Activated CD4-positive, CD25-positive, alpha-beta regulatory T cell treated with anti-CD3 and anti-CD28 coated beads, Interleukin-2, amount 50 U/mL, for 24 hours (primary cell): ENCODE data around the gene SLC25A36.
"Not testable (repeated sequence)": the region's sequence is repeated elsewhere in the genome, so short reads cannot be mapped to it uniquely, and the experiment has no call there.

Experiments
- ATAC-seq, 2 donors: fragments of 150-1000 bp; cut with Tn5 transposase; one replicate each; pipeline ENCODE4 v1.10.0; 2021; ENCODE audit warnings: mild to moderate bottlenecking in 1 of 2, moderate library complexity in 1 of 2

Gene SLC25A36

DNA sequence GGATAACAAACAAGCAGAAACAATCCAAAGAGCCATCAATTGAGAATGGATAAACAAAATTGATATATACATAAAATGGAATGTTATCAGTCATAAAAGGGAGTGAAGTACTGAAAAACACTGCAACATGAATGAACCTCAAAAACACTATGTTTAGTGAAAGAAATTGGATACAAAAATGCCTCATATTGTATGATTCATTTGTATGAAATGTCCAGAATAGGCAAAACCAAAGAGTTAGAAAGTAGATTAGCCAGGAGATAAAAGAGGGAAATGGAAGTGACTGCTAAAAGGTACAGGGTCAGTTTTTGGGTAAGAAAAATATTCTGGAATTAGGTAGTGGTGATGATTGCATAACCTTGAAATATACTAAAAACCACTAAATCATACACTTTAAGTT lies 9.8 kb upstream of the SLC25A36 start:
- no peak for ATAC-seq

DNA sequence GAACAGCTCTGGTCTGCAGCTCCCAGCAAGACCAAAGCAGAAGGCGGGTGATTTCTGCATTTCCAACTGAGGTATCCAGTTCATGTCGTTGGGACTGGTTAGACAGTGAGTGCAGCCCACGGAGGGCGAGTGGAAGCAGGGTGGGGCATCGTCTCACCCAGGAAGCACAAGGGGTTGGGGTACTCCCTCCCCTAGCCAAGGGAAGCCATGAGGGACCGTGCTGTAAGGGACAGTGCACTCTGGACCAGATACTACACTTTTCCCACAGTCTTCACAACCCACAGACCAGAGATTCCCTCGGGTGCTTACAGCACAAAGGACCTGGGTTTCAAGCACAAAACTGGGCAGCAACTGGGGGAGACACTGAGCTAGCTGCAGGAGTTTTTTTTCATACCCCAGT lies 8.5 kb upstream of the SLC25A36 start:
- ATAC-seq = no peak

DNA sequence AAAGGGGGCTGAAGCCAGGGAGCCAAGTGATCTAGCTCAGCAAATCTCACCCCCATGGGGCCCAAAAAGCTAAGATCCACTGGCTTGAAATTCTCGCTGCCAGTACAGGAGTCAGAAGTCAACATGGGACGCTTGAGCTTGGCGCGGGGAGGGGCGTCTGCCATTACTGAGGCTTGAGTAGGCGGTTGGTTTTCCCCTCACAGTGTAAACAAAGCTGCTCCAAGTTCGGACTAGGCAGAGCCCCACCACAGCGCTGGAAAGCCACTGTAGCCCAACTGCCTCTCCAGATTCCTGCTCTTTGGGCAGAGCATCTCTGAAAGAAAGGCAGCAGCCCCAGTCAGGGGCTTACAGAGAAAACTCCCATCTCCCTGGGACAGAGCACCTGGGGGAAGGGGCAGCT lies 8.1 kb upstream of the SLC25A36 start:
- ATAC-seq = no peak

DNA sequence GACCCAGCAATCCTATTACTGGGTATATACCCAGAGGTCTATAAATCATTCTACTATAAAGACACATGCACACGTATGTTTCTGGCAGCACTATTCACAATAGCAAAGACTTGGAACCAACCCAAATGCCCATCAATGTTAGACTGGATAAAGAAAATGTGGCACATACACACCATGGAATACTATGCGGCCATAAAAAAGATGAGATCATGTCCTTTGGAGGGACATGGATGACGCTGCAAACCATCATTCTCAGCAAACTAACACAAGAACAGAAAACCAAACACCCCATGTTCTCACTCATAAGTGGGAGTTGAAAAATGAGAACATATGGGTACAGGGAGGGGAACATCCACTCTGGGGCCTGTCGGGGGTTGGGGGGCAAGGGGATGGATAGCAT lies 2.3 kb upstream of the SLC25A36 start:
- ATAC-seq = not testable (repeated sequence)

DNA sequence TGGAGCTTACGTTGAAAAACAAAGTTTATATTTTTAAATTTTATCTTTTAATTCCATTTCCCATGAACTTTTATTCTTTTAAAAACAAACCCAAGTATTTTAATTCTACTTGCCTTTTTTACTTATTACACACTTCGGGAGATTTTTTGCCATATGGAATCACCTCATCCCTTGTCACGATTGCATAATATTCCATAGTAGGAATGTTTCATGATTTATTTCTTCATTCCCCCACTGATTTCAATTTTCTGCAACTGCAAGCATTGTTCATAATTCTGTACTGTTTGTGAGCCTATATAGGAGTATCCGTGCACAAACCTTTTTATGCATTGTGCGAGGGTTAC lies 574 bp upstream of the SLC25A36 start:
- no peak for ATAC-seq

DNA sequence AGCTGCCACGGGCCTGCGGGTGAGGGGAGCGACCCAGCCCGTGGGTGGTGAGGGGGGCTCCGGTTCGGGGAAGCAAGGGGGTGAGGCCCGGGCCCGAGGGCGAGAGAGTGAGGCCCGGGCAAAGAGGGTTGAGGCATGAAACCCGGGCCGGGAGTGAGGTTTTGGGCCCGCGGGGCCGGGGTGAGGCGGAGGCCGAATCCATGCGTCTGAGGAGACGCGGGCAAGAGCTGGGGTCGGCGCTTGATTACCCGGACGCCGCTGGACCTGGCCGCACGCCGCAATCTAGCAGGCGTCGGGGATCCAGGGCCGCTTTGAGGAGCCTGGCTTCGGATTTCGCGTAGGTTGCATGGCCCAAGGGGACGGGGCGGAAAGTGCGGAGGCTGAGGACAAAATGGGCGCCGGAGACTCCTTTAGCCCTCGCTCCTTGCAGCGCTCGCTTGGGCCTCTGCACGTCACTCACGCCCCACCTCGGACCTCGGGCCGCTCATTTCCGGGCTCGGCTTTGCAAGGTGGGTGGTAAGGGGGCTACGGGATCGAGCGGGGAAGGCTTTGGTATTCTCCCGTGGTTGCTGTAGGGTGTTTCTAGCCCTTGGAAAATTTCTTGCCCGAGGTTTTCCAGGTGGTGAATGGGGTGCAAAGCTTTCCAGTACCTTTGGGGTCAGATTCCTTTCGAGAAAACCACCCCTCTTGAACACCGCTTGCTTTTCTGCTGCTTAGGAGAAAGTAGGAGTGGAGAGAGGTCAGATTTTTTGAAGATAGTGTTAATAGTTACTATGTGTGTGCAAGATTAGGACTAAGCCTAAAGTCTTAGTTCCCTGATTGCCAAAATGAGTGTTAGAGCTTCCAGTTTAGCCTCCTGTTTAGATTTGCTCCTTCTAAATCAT lies 827 bp downstream of the SLC25A36 start:
- ATAC-seq = no peak

DNA sequence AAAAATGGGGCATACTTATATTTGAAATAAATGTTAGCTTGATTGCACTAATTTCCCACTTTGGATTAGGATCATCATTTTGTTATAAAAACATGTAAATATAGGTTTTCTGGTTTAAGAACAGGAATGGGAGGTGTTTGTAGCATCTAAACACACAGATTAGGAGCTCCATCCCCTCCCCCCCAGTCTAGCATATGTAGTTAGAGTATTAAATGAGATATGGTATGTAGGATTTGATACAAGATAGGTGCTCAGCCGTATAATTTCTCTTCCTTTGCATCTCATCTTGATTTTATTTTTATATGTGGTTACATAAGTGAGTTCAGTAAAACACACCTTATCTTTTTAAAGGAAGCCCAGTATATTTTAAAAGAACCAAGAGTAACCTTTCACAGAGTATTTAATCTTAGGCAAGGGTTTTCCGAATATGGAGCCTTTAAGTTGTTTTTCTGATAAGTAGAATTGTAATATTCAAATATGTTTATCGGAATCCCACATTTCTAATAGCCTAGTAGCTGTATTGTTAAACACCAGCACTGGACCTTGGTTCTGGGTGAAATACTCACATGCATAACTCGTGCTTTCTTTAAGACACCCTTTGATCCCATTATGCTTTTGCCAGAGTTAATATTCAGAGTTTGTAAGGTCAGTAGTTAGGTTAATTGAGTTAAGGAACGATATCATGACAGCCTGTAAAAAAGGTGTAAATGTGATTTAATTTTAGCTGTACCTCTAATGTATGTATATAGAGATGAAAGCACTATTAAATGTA lies 2.3 kb downstream of the SLC25A36 start:
- no peak for ATAC-seq

DNA sequence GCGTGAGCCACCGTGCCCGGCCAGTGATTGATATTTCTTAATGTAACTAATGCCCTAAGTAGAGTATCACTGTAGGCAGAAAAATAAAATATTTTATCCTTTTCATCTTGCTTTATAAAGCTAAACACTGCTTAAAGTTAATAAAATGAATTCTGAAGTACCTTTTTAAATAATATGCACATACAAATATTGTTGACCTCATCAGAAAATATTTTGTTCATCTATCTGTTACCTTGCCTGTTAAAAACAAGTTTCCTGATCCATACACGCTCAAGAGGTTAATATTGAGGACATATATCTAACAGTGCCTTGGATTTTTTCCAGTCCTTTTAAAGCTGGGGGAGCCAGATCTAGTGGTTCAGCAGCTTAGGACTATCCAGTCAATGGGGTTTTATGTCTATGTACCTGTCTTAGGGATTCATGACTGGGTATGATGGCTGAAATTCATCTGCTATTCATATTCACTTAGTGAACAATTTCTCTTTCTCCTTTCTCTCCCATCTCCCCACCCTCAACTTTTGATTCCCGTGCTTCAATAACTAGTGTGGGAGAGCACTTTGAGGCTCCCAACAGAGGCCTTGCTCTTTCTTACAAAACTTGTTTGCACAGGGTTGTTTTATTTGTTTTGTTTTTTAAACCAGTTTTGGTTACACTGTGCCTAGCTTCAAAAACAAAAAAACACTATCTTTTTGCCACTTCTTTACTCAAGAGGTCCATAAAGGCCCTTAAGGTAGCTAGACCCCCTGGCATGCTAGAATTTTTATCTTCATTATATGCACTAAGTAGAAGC lies 7.0 kb downstream of the SLC25A36 start:
- no peak for ATAC-seq

DNA sequence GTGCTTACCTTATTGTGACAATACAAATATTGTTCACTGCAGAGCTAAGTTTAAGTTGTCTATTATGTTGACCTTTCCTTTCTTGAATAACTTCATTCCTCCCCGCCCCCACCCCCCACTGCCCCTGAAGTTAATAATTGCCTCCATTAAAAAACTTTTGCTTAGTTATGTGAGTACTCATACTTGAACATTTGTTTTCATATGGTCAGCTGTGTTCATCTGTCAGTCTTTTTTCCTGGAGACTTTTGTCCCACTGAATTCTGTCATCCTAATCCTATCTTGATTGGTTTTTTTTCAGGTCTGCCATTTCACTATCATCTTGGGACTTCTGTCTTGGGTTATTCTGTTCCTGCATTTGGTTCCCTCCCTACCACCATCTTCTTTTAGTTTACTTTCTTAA lies 8.5 kb downstream of the SLC25A36 start:
- ATAC-seq = no peak

DNA sequence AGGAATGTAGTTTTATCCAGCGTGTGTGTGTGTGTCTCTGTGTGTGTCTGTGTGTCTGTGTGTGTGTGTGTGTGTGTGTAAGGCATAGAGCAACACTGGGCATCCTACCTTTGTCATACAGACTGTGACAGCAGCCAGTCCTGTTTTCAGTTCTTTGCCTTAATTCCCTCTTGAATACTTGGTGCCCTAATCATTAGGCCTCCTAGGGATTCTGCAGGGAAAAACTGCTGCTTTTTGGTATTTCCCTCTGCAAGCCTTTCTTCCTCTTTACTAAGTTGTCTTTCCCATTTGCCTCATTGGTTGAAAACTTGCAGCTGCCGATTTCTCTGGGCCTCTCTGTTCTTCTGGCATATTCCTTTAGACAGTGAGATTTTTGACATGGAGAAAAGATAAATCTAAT lies 9.2 kb downstream of the SLC25A36 start:
- ATAC-seq = no peak

DNA sequence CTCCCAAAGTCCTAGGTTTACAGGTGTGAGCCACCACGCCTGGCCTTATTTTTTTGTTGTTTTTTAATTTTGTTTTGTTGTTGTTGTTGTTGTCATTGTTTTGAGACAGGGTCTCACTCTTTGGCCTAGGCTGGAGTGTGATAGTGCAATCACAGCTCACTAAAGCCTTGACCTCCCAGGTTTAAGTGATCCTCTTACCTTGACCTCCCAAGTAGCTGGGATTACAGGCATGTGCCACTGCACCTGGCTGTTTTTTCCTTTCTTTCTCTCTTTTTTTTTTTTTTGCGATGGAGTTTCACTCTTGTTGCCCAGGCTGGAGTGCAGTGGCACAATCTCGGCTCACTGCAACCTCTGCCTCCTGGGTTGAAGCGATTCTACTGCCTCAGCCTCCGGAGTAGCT lies 10.1 kb downstream of the SLC25A36 start:
- not testable (repeated sequence) for ATAC-seq

DNA sequence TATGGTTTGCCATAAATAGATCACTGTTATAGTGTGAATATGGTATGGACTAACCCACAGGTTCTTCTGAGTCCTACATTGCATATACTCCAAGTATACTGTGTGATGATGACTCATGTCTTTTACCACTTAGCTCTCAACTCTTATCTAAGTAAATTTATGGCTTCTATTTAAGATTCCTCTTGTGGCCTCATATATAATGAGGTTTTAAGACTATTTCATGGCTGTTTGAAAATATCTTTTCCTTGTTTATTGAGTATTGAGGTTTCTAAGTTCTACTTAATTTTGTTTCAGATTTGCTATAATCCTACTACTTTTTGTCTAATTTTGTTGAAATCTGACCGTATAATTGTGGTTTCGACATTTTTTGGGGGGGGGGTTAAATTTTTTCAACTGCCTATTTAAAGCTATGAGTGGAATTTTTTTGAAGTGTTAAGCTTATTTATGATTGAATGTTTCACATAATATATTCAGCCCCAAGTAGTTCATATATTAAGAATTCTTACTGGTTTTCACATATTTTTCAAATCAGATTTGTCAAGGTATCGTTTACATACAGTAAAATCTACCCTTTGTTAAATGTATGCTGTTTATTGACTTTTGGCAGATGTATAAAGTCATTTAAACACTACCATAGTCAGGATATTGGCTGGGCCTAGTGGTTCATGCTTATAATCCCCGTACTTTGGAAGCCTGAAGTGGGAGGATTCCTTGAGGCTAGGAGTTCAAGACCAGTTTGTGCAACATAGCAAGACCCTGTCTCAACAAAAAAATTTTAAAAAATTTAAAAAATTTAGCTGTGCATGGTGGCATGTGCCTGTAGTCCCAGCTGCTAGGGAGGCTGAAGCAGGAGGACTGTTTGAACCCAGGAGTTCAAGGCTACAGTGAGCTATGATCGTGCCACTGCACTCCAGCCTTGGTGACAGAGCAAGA lies 11.7 kb downstream of the SLC25A36 start:
- ATAC-seq = peak in 1 of 2 donors; percentile 77

DNA sequence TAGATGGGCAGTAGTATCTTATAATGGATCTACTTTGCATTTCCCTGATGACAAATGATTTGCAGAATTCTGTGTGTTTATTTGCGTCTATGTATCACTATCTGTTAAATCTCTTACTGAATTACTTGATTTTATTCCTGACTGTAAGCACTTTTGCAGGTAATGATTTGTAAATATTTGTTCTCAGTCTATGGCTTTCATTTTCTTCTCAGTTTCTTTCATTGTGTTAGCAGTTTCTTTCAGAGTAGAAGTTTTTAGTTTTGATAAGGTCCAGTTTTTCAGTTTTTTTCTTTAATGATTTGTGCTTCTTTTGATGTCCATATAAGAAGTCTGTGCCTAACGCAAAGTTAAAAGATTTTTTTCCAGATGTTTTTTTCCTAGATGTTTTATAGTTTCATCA lies 12.9 kb downstream of the SLC25A36 start:
- ATAC-seq = no peak

DNA sequence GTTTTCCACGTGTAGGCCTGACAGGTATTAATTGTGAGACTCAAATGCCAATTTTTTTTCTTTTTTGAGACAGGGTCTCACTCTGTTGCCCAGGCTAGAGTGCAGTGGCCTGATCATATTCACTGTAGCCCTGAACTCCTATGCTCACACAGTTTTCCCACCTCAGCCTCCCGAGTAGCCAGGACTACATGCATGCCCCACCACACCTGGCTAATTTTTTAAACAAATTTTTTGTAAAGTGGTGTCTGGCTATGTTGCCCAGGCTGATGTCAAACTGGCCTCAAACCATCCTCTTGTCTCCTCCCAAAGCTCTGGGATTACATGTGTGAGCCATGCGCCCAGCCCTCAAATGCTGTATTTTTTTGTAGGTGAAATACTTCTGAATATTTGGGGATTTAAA lies 14.0 kb downstream of the SLC25A36 start:
- ATAC-seq = no peak

DNA sequence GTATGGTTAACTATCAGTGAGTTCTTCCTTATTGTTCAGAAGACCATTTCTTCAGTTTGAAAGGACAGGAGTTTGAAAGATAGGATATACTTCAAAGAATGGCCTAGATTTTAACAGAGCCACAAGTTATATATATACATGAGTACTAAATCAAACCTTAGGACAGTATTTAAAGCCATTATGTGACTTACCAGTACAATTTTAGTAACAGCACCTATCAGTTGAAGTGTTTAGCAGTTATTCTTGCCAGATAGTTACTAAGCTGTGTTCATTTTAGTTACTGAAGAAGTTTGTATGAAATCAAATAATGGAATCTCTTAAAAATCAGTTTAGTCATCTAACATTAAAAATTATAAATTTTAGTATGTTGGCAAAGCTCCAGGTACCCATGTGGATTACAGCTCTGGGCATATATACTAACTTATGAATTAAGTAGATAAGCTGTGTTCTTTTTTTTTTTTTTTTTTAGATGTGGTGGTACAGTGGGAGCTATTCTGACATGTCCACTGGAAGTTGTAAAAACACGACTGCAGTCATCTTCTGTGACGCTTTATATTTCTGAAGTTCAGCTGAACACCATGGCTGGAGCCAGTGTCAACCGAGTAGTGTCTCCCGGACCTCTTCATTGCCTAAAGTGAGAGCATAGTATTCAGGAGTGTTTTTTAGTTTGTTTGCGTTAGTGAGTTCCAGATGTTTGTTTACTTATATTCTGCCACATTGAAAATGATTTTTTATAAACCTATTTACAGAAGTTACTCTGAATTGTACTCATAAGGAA lies 14.6 kb downstream of the SLC25A36 start:
- no peak for ATAC-seq

DNA sequence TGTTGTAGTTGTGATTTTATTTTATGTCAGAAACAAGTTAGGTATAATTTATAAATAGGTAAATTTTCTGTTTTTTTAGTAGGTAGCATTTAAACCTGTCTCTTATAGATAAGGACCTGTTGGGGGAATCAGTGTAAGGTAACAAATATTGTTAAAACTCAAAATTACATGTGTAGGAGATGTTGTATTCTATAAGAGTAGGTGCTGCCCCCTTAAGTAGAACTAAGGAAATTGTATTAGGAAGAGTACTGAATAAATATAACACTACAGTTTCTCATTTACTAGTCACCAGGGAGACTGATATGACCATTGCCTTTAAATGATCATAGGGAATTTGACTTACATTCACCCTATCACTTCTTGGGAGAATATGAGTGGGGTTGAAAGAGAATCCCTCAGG lies 31.2 kb downstream of the SLC25A36 start:
- ATAC-seq = no peak

DNA sequence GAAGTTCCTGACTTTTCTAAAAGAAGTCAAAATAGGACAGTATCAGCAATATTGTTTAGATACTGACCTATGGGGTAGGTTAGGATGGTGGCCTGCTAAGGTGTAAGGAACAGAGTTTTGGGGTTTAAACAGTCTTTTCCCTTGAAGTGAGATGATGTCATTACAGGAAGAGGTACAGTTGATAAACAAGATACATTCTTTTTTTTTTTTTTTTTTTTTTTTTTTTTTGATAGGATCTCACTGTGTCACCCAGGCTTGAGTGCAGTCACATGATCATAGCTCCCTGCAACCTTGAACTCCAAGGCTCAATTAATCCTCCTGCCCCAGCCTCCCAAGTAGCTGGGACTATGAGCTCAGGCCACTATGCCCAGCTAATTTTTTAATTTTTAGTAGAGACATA lies 33.3 kb downstream of the SLC25A36 start:
- no peak for ATAC-seq

DNA sequence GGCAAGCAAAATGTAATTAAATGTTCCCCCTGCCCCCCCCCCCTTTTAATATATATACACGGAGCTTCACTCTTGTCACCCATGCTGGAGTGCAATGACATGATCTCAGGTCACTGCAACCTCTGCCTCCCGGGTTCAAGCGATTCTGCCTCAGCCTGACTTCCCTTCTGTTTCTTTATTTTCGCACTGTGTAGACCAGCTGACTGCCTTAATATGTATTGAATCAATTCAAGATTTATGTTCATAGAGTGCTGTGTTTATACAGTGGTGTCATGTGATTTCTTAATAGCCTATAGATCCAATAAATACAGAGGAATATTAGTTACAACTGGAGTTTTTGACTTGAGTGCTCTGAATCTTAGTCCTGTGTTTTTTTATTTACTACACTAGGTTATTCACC lies 39.0 kb downstream of the SLC25A36 start:
- no peak for ATAC-seq

DNA sequence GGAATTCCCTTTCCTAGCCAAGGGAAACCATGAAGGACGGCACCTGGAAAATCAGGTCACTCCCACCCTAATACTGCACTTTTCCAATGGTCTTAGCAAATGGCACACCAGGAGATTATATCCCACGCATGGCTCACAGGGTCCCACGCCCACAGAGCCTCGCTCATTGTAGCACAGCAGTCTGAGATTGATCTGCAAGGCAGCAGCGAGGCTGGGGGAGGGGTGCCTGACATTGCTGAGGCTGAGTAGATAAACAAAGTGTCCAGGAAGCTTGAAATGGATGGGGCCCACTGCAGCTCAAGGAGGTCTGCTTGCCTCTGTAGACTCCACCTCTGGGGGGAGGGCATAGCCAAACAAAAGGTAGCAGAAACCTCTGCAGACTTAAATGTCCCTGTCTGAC lies 46.2 kb downstream of the SLC25A36 start:
- not testable (repeated sequence) for ATAC-seq

DNA sequence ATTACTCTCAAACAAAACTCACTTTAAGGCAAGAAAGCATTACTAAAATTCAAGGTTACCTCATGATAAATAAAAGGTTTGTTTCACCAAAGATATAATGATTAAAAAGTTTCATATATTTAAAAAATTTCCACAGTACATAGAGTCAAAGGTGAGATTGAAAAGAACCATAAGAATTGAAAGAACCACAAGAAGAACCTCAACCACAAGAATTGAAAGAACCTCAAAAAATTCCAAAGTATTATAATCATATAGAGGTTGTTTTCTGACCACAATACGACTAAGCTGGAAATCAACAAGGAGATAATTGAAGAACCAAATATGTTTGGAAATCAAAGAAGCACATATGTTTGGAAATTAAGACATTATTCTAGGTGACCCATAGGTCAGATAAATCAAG lies 52.7 kb downstream of the SLC25A36 start:
- ATAC-seq = no peak

DNA sequence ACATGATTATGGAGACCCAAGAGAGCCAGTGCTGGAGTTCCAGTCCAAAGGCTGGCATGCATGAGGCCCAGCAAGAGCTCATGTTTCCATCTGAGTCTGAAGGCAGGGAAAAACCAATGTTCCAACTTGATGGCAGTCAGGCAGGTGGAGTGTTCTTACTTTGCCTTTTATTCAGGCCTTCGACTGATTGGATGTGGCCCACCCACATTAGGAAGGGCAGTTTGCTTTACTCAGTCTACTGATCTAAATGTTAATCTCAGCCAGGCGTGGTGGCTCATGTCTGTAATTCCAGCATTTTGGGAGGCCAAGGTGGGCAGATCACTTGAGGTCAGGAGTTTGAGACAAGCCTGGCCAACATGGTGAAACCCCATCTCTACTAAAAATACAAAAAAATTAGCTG lies 53.2 kb downstream of the SLC25A36 start:
- not testable (repeated sequence) for ATAC-seq
